Measurements from ENCODE around the gene THY1.

DNA sequence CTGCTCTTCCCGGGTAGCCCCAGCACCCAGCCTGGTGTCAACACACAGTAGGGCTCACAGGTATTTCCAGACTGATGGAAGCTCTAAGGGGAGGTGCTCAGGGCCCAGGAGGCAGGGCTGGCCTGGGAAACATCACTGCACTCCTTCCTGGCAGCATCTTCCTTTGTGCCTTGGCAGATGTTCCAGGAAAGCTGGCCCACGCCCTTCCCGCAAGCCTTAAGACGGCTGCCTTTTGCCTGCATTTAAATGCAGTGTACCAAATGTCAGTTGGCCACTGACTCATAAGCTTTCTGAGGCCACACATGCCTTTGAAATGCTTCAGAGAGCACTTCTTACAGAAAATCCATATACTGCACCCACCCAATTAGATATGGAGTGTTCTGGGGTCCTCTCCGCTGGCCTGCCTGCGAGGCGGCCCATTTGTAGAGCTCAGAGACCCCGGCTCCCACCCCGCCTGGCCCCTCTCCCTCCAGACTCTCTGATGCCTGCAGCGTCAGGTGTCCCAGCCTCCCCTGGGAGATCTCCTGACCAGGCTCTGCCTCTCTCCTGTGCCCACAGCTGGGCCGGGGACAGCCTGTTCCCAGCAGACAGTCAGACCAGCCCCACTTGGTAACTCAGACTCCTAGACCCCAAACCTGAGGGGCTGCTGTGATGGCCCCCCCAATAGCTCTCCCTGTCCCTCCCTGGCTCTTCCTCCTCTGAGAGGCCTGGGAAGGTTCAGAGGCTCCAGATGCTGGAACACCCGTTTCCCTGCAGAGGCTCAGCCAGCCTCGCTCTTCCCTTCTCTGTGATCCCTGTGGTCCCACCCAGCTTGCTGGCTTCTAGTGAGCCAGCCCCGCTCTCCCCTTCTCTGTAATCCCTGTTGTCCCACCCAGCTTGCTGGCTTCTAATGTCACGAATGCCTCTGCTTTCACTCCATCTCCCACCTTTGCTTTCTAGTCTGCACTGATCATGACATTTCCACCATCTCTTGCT lies 47.6 kb upstream of the THY1 start:
- TF ChIP-seq, protein P1, sequence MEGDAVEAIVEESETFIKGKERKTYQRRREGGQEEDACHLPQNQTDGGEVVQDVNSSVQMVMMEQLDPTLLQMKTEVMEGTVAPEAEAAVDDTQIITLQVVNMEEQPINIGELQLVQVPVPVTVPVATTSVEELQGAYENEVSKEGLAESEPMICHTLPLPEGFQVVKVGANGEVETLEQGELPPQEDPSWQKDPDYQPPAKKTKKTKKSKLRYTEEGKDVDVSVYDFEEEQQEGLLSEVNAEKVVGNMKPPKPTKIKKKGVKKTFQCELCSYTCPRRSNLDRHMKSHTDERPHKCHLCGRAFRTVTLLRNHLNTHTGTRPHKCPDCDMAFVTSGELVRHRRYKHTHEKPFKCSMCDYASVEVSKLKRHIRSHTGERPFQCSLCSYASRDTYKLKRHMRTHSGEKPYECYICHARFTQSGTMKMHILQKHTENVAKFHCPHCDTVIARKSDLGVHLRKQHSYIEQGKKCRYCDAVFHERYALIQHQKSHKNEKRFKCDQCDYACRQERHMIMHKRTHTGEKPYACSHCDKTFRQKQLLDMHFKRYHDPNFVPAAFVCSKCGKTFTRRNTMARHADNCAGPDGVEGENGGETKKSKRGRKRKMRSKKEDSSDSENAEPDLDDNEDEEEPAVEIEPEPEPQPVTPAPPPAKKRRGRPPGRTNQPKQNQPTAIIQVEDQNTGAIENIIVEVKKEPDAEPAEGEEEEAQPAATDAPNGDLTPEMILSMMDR (IDR thresholded peaks at IDR 0.05) = no peak
- TF ChIP-seq POLR2AphosphoS5 (IDR thresholded peaks at IDR 0.05; ENCODE audit: low read depth, low read length) = no peak
- TF ChIP-seq, protein P2, sequence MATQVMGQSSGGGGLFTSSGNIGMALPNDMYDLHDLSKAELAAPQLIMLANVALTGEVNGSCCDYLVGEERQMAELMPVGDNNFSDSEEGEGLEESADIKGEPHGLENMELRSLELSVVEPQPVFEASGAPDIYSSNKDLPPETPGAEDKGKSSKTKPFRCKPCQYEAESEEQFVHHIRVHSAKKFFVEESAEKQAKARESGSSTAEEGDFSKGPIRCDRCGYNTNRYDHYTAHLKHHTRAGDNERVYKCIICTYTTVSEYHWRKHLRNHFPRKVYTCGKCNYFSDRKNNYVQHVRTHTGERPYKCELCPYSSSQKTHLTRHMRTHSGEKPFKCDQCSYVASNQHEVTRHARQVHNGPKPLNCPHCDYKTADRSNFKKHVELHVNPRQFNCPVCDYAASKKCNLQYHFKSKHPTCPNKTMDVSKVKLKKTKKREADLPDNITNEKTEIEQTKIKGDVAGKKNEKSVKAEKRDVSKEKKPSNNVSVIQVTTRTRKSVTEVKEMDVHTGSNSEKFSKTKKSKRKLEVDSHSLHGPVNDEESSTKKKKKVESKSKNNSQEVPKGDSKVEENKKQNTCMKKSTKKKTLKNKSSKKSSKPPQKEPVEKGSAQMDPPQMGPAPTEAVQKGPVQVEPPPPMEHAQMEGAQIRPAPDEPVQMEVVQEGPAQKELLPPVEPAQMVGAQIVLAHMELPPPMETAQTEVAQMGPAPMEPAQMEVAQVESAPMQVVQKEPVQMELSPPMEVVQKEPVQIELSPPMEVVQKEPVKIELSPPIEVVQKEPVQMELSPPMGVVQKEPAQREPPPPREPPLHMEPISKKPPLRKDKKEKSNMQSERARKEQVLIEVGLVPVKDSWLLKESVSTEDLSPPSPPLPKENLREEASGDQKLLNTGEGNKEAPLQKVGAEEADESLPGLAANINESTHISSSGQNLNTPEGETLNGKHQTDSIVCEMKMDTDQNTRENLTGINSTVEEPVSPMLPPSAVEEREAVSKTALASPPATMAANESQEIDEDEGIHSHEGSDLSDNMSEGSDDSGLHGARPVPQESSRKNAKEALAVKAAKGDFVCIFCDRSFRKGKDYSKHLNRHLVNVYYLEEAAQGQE (IDR thresholded peaks at IDR 0.05; ENCODE audit: insufficient read depth in 1 of 2, low read depth in 2 of 2, low read length in 1 of 2) = no peak
